Heart left ventricle (tissue), 16 donors: Measurements from ENCODE around the gene HOXD12. TPM values are rescaled to one million over a fixed set of nuclear protein-coding genes. Genes with fewer than 3 reads are reported as not detected.
A peak's percentile ranks its signal among the peaks of the same experiment; 100 is the strongest.

ENCODE experiments used
- ATAC-seq, 4 donors: fragments of 200-7000 bp; cut with Tn5 transposase; one replicate each; pipeline ENCODE4 v1.9.1; 2020 to 2022; ENCODE audit warnings: moderate library complexity in 4 of 4, mild to moderate bottlenecking in 3 of 4, moderate number of reproducible peaks in 1 of 4
- DNase-seq, 5 donors: peaks; one replicate each; pipeline ENCODE4 v3.0.0-alpha.2; 2020
- H3K27ac ChIP-seq, 12 donors: fragments of 200-600 bp; sonication (generic) in 4 of 12; one replicate each; pipeline versions ENCODE4 v1.5.0 to v1.8.0; 2016 to 2022; ENCODE audit warnings: mild to moderate bottlenecking in 2 of 12
- H3K27me3 ChIP-seq, 9 donors: fragments of 200-600 bp; sonication (generic) in 2 of 9; one replicate each; pipeline versions ENCODE4 v1.5.1 to v1.8.0; 2016 to 2022; ENCODE audit warnings: mild to moderate bottlenecking in 3 of 9
- H3K36me3 ChIP-seq, 9 donors: fragments of 200-600 bp; sonication (generic) in 2 of 9; one replicate each; pipeline versions ENCODE4 v1.5.0 to v1.8.0; 2018 to 2022; ENCODE audit warnings: mild to moderate bottlenecking in 2 of 9
- H3K4me1 ChIP-seq, 12 donors: fragments of 200-600 bp; sonication (generic) in 4 of 12; one replicate each; pipeline versions ENCODE4 v1.5.0 to v1.8.0; 2016 to 2022; ENCODE audit warnings: mild to moderate bottlenecking in 3 of 12
- H3K4me3 ChIP-seq, 12 donors: fragments of 200-600 bp; sonication (generic) in 4 of 12; one replicate each; pipeline versions ENCODE4 v1.5.0 to v1.8.0; 2017 to 2022; ENCODE audit warnings: mild to moderate bottlenecking in 9 of 12, moderate library complexity in 4 of 12
- H3K9me3 ChIP-seq, 12 donors: fragments of 200-600 bp; sonication (generic) in 4 of 12; one replicate each; pipeline versions ENCODE4 v1.5.0 to v1.8.0; 2016 to 2022; ENCODE audit warnings: mild to moderate bottlenecking in 1 of 12
- CTCF ChIP-seq, 12 donors: fragments of 200-600 bp; sonication (generic) in 4 of 12; IDR thresholded peaks; one replicate each; pipeline versions ENCODE4 v1.5.0 to v1.8.0; 2018 to 2022; ENCODE audit warnings: antibody characterized with exemption in 12 of 12, mild to moderate bottlenecking in 5 of 12
- POLR2A ChIP-seq, 2 donors: fragments of 450-650 bp; IDR thresholded peaks; one replicate each; pipeline ENCODE4 v1.6.1; 2017; ENCODE audit warnings: antibody characterized with exemption in 2 of 2, mild to moderate bottlenecking in 2 of 2, moderate library complexity in 2 of 2
- WGBS, 4 donors: extraction: QIAGEN DNeasy Blood & Tissue Kit in 2 of 4; methylation state at CpG; one replicate each; pipeline versions ENCODE4 v1.1.5 to v1.1.7; 2013 to 2018; 5-methylcytosine and 5-hydroxymethylcytosine counted together
- intact Hi-C, 10 donors: fragments of 100-400 bp; cut with DNase I; formaldehyde crosslinking; loops; one replicate each; pipeline versions ENCODE4 v1.11.1 to v1.14.2; 2022
- polyA plus RNA-seq, 2 donors: library from polyadenylated mRNA; stranded (reverse); fragments of 200-250 nt; gene quantifications; one replicate each; pipeline ENCODE4 v1.2.3, GENCODE V29; 2013
- total RNA-seq, 9 donors: library from RNA; depleted of rRNA in 2 of 9; stranded (reverse); fragments of >200 nt in 2 of 9; fragmentation: NEBNext Ultra II Directional in 3 of 9; extraction: Animal tissue kit (Norgen Biotek cat#: 25700) in 3 of 9; gene quantifications; one replicate each; pipeline versions ENCODE4 v1.1.0 to v1.2.4, GENCODE V29; 2016 to 2023
- donor health status: ischemic (EF 13 %, LVEDD 7.1; RV severe dilation, severe dysfunction).
- donor health status: healthy with polysubstance abuse.
- donor health status: DM: no; HTN: yes; CAD: no.
- donor health status: DM: no; HTN: no; CAD: no.
- donor health status: ischemic (EF 25% LVEDD 6.9; RV normal size, moderate dysfunction).
- donor health status: ischemic (EF 25% LVEDD 5.7; RV mildly dilated, moderate dysfunction).
- donor health status: healthy.
- donor health status: DM: yes; HTN: yes; CAD: no.
- donor health status: ischemic (EF 35%, LVEDD 5.7; RV mildly dilated, moderate dysfunction).
- donor health status: nonischemic (EF 11% LVEDD 7.7; RV severe dilation, severe dysfunction).
- donor health status: DM: yes; HTN: yes; CAD: no.
- donor health status: PGD.
- donor health status: ischemic (EF 29% LVEDD 5.4; RV normal size, mild dysfunction).
- donor health status: nonischemic (EF 23%, LVEDD 6.1; RV moderate dilation, normal function).

The HOXD12 gene
- total and polyA plus RNA-seq, 11 donors: not detected

- Histone ChIP-seq H3K9me3 (no peaks in the 10 kb centered on the region), H3K4me1 (peaks cover 0 to 43% (median 16%) of the 10 kb centered on the region in 12 donors), H3K36me3 (no peaks in the 10 kb centered on the region), H3K4me3 (no peak overlapping the region), H3K27ac (peak overlapping the region in 1 of 12 donors; percentile 86), H3K27me3 (peaks cover 91 to 100% (median 100%) of the 10 kb centered on the region in 9 donors)
- ATAC-seq: no peak
- peak in 1 of 5 donors; percentile 15 for DNase-seq
- intact Hi-C loops: loop anchor here in 4 of 10 donors (5.0 to 10.0 kb wide), 3 partner anchors 844 to 897 kb away; no protein-coding TSS in a partner anchor
- 5 to 8% (median 6%) methylated on average over 19 to 30 of the region's 30 CpGs for WGBS, 4 donors
- TF ChIP-seq POLR2A (IDR thresholded peaks at IDR 0.05) (no peak), CTCF (IDR thresholded peaks at IDR 0.05) (no peak)
Measured at GRCh38 chr2:176099159-176099727, 352 bp upstream of the HOXD12 start.

GRCh38 chr2:176100547-176101140 lies 1.0 kb downstream of the HOXD12 start:
- H3K4me1 ChIP-seq: peaks cover 0 to 52% (median 18%) of the 10 kb centered on the region in 12 donors
- WGBS, 4 donors: 6 to 15% (median 8%) methylated on average over 14 to 28 of the region's 28 CpGs

GRCh38 chr2:176101216-176101830 lies 1.7 kb downstream of the HOXD12 start:
- peaks cover 90 to 100% (median 100%) of the 10 kb centered on the region in 9 donors for H3K27me3 ChIP-seq
- no peak overlapping the region for H3K4me3 ChIP-seq
- peak in 1 of 5 donors; percentile 3 for DNase-seq
- intact Hi-C loops: no loop called here
- no peak for ATAC-seq
- H3K4me1 ChIP-seq: peaks cover 0 to 50% (median 17%) of the 10 kb centered on the region in 12 donors
- WGBS, 4 donors: 6 to 17% (median 12%) methylated on average over 2 of the region's 2 CpGs
- no peaks in the 10 kb centered on the region for H3K36me3 ChIP-seq
- no peaks in the 10 kb centered on the region for H3K9me3 ChIP-seq
- TF ChIP-seq CTCF (IDR thresholded peaks at IDR 0.05): no peak
- no peak for TF ChIP-seq POLR2A (IDR thresholded peaks at IDR 0.05)
- H3K27ac ChIP-seq: peak overlapping the region in 1 of 12 donors; percentile 55

More at GRCh38 chr2:176100547-176101140, 1.0 kb downstream of the HOXD12 start:
- Histone ChIP-seq H3K27ac (peak overlapping the region in 1 of 12 donors; percentile 67), H3K27me3 (peaks cover 91 to 100% (median 100%) of the 10 kb centered on the region in 9 donors), H3K9me3 (no peaks in the 10 kb centered on the region), H3K4me3 (no peak overlapping the region), H3K36me3 (no peaks in the 10 kb centered on the region)
- TF ChIP-seq CTCF (IDR thresholded peaks at IDR 0.05) (no peak), POLR2A (IDR thresholded peaks at IDR 0.05) (no peak)
- no peak for ATAC-seq
- DNase-seq: peak in 1 of 5 donors; percentile 13
- intact Hi-C loops: no loop called here

- peaks cover 0 to 50% (median 14%) of the 10 kb centered on the region in 12 donors for H3K4me1 ChIP-seq
Measured at GRCh38 chr2:176101842-176102241, 2.2 kb downstream of the HOXD12 start.

More at GRCh38 chr2:176101842-176102241, 2.2 kb downstream of the HOXD12 start:
- DNase-seq (peak in 1 of 5 donors; percentile 7), ATAC-seq (no peak)
- TF ChIP-seq POLR2A (IDR thresholded peaks at IDR 0.05): no peak
- TF ChIP-seq CTCF (IDR thresholded peaks at IDR 0.05): no peak
- intact Hi-C loops: no loop called here
- Histone ChIP-seq H3K27me3 (peaks cover 90 to 100% (median 100%) of the 10 kb centered on the region in 9 donors), H3K36me3 (no peaks in the 10 kb centered on the region), H3K9me3 (no peaks in the 10 kb centered on the region), H3K4me3 (no peak overlapping the region), H3K27ac (peak overlapping the region in 1 of 12 donors; percentile 55)
- WGBS, 4 donors: 18 to 34% (median 26%) methylated on average over 5 of the region's 5 CpGs
